Cardiac muscle cell (in vitro differentiated cells and primary cell): Measurements from ENCODE around the gene DLGAP1. TPM values are rescaled to one million over a fixed set of nuclear protein-coding genes. Genes with fewer than 3 reads are reported as not detected.

ENCODE experiments used
- DNase-seq, 2 donors: peaks; one replicate each; pipeline versions ENCODE4 v3.0.0 to v3.0.0-alpha.2; 2010 to 2017; ENCODE audit warnings: low read depth in 1 of 2, low spot score in 1 of 2
- H3K27ac ChIP-seq: fragments of 200-600 bp; sonication (generic); 2 replicates; pipeline ENCODE4 v1.5.1; 2016
- H3K27me3 ChIP-seq: fragments of 200-600 bp; sonication (generic); 2 replicates; pipeline ENCODE4 v1.6.0; 2016; ENCODE audit warnings: control low read depth
- H3K36me3 ChIP-seq: fragments of 200-600 bp; sonication (generic); 2 replicates; pipeline ENCODE4 v1.5.1; 2016; ENCODE audit warnings: control low read depth
- H3K4me1 ChIP-seq: fragments of 200-600 bp; sonication (generic); 2 replicates; pipeline ENCODE4 v1.8.1; 2017; ENCODE audit warnings: low read depth, mild to moderate bottlenecking, mixed run types
- H3K4me3 ChIP-seq: fragments of 200-600 bp; sonication (generic); 2 replicates; pipeline ENCODE4 v1.5.1; 2016; ENCODE audit warnings: mild to moderate bottlenecking
- H3K9me3 ChIP-seq: fragments of 200-600 bp; sonication (generic); 2 replicates; pipeline ENCODE4 v1.5.1; 2017; ENCODE audit warnings: low read depth, mild to moderate bottlenecking, control low read depth
- CTCF ChIP-seq: IDR thresholded peaks from 2 replicates; pipeline ENCODE4 v1.5.1; 2012; ENCODE audit warnings: low read depth, mild to moderate bottlenecking, low read length
- polyA plus RNA-seq: library from polyadenylated mRNA; unstranded; fragments of >200 nt; fragmentation: Nextera tagmentation; extraction: Ambion mirVana; gene quantifications from 2 replicates; pipeline ENCODE4 v1.2.1, GENCODE V29; 2016
- total RNA-seq: library from RNA; depleted of rRNA; stranded (reverse); fragments of >200 nt; gene quantifications from 2 replicates; pipeline ENCODE4 v1.2.3, GENCODE V29; 2016

The DLGAP1 gene
- total and polyA plus RNA-seq, 2 experiments from 2014 or later = 2.5 to 7.9 TPM

DNA sequence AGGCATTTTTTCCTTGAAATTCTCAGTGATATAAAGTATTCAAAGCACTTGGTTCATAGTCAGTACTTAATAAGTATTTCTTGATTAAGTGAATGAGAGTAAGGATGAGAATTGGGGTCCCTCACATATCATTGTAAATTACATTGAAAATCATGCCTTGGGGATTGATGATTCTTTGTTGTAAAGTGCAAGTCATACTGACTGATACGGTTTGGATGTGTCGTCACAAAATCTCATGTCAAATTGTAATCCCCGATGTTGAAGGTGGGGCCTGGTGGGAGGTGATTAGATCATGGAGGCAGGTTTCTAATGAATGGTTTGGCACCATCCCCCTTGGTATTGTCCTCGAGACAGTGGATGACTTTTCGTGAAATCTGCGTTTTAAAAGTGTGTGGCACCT lies 385.9 kb downstream of the DLGAP1 start:
- Histone ChIP-seq H3K4me3 (no peak overlapping the region), H3K4me1 (no peaks in the 10 kb centered on the region), H3K36me3 (no peaks in the 10 kb centered on the region), H3K27me3 (no peaks in the 10 kb centered on the region), H3K9me3 (no peaks in the 10 kb centered on the region), H3K27ac (no peak overlapping the region)
- no peak for DNase-seq
- TF ChIP-seq CTCF = no peak

GRCh38 chr18:4068552-4069158 lies 386.5 kb downstream of the DLGAP1 start:
- Histone ChIP-seq H3K4me1 (no peaks in the 10 kb centered on the region), H3K36me3 (no peaks in the 10 kb centered on the region), H3K27me3 (no peaks in the 10 kb centered on the region), H3K27ac (no peak overlapping the region), H3K9me3 (no peaks in the 10 kb centered on the region), H3K4me3 (no peak overlapping the region)
- peak; percentile 60 to 69 for DNase-seq
- peak; percentile 79 for TF ChIP-seq CTCF

GRCh38 chr18:4063545-4063944 lies 391.6 kb downstream of the DLGAP1 start:
- DNase-seq = no peak
- no peak overlapping the region for H3K4me3 ChIP-seq
- no peak for TF ChIP-seq CTCF
- H3K36me3 ChIP-seq = no peaks in the 10 kb centered on the region
- no peak overlapping the region for H3K27ac ChIP-seq
- no peaks in the 10 kb centered on the region for H3K27me3 ChIP-seq
- H3K4me1 ChIP-seq = no peaks in the 10 kb centered on the region
- no peaks in the 10 kb centered on the region for H3K9me3 ChIP-seq

GRCh38 chr18:4060427-4061281 lies 394.5 kb downstream of the DLGAP1 start:
- no peak for DNase-seq
- Histone ChIP-seq H3K27me3 (no peaks in the 10 kb centered on the region), H3K4me1 (no peaks in the 10 kb centered on the region), H3K27ac (no peak overlapping the region), H3K4me3 (no peak overlapping the region), H3K36me3 (no peaks in the 10 kb centered on the region), H3K9me3 (no peaks in the 10 kb centered on the region)
- TF ChIP-seq CTCF = no peak

- Histone ChIP-seq H3K9me3 (no peaks in the 10 kb centered on the region), H3K4me1 (no peaks in the 10 kb centered on the region), H3K27ac (no peak overlapping the region)
Observed at GRCh38 chr18:4058179-4058578, 396.9 kb downstream of the DLGAP1 start.

More at GRCh38 chr18:4058179-4058578, 396.9 kb downstream of the DLGAP1 start:
- Histone ChIP-seq H3K36me3 (no peaks in the 10 kb centered on the region), H3K4me3 (no peak overlapping the region), H3K27me3 (no peaks in the 10 kb centered on the region)
- DNase-seq = no peak
- no peak for TF ChIP-seq CTCF
